Endodermal cell (in vitro differentiated cells): ENCODE results near the gene GCK. TPM values are rescaled to one million over a fixed set of nuclear protein-coding genes. Genes with fewer than 3 reads are reported as not detected.

Experiments used
- DNase-seq: peaks from one replicate; pipeline ENCODE4 v3.0.0-alpha.2; 2017
- H3K27ac ChIP-seq: 2 replicates; pipeline ENCODE4 v1.5.1; 2013; ENCODE audit warnings: mild to moderate bottlenecking, low read depth, low read length, moderate library complexity
- H3K27me3 ChIP-seq: 2 replicates; pipeline ENCODE4 v1.6.1; 2013; ENCODE audit warnings: mild to moderate bottlenecking, low read length, moderate library complexity; ENCODE audit not compliant: insufficient read depth, control insufficient read depth, poor library complexity, severe bottlenecking
- H3K36me3 ChIP-seq: 2 replicates; pipeline ENCODE4 v1.7.0; 2013; ENCODE audit warnings: mild to moderate bottlenecking, low read length, moderate library complexity; ENCODE audit not compliant: control insufficient read depth, insufficient read depth
- H3K4me1 ChIP-seq: one replicate; pipeline ENCODE4 v1.7.0; 2013; ENCODE audit warnings: low read length; ENCODE audit not compliant: control insufficient read depth, insufficient read depth
- H3K4me3 ChIP-seq: 2 replicates; pipeline ENCODE4 v1.5.1; 2013; ENCODE audit warnings: mild to moderate bottlenecking, low read length, moderate library complexity
- H3K9ac ChIP-seq: 2 replicates; pipeline ENCODE4 v1.6.1; 2013; ENCODE audit warnings: mild to moderate bottlenecking, low read length, moderate library complexity; ENCODE audit not compliant: poor library complexity, severe bottlenecking; ENCODE audit errors: extremely low read depth
- H3K9me3 ChIP-seq: 2 replicates; pipeline ENCODE4 v1.6.1; 2013; ENCODE audit warnings: mild to moderate bottlenecking, low read length, moderate library complexity; ENCODE audit not compliant: control insufficient read depth
- H3K27ac Mint-ChIP-seq: 2 replicates; pipeline ENCODE4 v1.8.0; 2020; ENCODE audit warnings: mixed read lengths
- H3K27me3 Mint-ChIP-seq: 2 replicates; pipeline ENCODE4 v1.8.0; 2021; ENCODE audit warnings: mild to moderate bottlenecking, mixed read lengths; ENCODE audit not compliant: insufficient read depth
- H3K36me3 Mint-ChIP-seq: 2 replicates; pipeline ENCODE4 v1.8.0; 2020; ENCODE audit warnings: low read depth, mixed read lengths
- H3K4me1 Mint-ChIP-seq: 2 replicates; pipeline ENCODE4 v1.8.0; 2020; ENCODE audit warnings: mixed read lengths
- H3K4me3 Mint-ChIP-seq: 2 replicates; pipeline ENCODE4 v1.8.0; 2020; ENCODE audit warnings: mild to moderate bottlenecking, moderate library complexity, mixed read lengths
- H3K9me3 Mint-ChIP-seq: 2 replicates; pipeline ENCODE4 v1.8.0; 2020; ENCODE audit warnings: mild to moderate bottlenecking, mixed read lengths
- WGBS, 2 experiments: methylation state at CpG; one replicate each; pipeline versions ENCODE4 v1.1.5 to v1.1.7; 2013; ENCODE audit warnings: missing lambda C conversion rate in 2 of 2, mixed read lengths in 1 of 2; ENCODE audit not compliant: insufficient coverage in 1 of 2, insufficient read length in 1 of 2; 5-methylcytosine and 5-hydroxymethylcytosine counted together
- total RNA-seq, 2 donors: library from RNA; stranded (reverse); fragmentation: NEBNext Ultra II Directional in 1 of 2; extraction: Animal tissue kit (Norgen Biotek cat#: 25700) in 1 of 2; gene quantifications; 2 replicates in 1 of 2; 3 replicates in 1 of 2; pipeline ENCODE4 v1.2.1, GENCODE V29; 2021
- TF ChIP-seq, protein P1 (sequence below): fragments of 200-600 bp; sonication (generic); conservative IDR thresholded peaks from 2 replicates; pipeline ENCODE4 v1.5.0; 2021; ENCODE audit warnings: antibody characterized with exemption, mild to moderate bottlenecking

Gene GCK
- total RNA-seq, 2 donors from 2014 or later = 0.29 to 0.48 TPM

- WGBS, 2 experiments = 86 to 87% methylated on average over 5 to 10 of the region's 10 CpGs
- no peak overlapping the region for H3K4me3 ChIP-seq
- no peak overlapping the region for H3K9ac ChIP-seq
- Mint-ChIP-seq H3K27ac (peak overlapping the region; percentile 11), H3K9me3 (no peaks in the 10 kb centered on the region), H3K27me3 (no peaks in the 10 kb centered on the region), H3K36me3 (no peaks in the 10 kb centered on the region), H3K4me3 (no peak overlapping the region), H3K4me1 (no peaks in the 10 kb centered on the region)
- no peaks in the 10 kb centered on the region for H3K27me3 ChIP-seq
- H3K4me1 ChIP-seq = no peaks in the 10 kb centered on the region
- no peaks in the 10 kb centered on the region for H3K9me3 ChIP-seq
- TF ChIP-seq, protein P1, sequence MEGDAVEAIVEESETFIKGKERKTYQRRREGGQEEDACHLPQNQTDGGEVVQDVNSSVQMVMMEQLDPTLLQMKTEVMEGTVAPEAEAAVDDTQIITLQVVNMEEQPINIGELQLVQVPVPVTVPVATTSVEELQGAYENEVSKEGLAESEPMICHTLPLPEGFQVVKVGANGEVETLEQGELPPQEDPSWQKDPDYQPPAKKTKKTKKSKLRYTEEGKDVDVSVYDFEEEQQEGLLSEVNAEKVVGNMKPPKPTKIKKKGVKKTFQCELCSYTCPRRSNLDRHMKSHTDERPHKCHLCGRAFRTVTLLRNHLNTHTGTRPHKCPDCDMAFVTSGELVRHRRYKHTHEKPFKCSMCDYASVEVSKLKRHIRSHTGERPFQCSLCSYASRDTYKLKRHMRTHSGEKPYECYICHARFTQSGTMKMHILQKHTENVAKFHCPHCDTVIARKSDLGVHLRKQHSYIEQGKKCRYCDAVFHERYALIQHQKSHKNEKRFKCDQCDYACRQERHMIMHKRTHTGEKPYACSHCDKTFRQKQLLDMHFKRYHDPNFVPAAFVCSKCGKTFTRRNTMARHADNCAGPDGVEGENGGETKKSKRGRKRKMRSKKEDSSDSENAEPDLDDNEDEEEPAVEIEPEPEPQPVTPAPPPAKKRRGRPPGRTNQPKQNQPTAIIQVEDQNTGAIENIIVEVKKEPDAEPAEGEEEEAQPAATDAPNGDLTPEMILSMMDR = no peak
- no peak overlapping the region for H3K27ac ChIP-seq
- no peaks in the 10 kb centered on the region for H3K36me3 ChIP-seq
- DNase-seq = peak; percentile 37
Observed at GRCh38 chr7:44158096-44158872, 31.0 kb downstream of the GCK start.

GRCh38 chr7:44157116-44158080 is 31.8 kb downstream of the GCK start:
- no peaks in the 10 kb centered on the region for H3K9me3 Mint-ChIP-seq
- no peaks in the 10 kb centered on the region for H3K36me3 Mint-ChIP-seq
- H3K4me3 ChIP-seq = no peak overlapping the region
- H3K9me3 ChIP-seq = no peaks in the 10 kb centered on the region
- DNase-seq = peak; percentile 57
- H3K27ac Mint-ChIP-seq = peak overlapping the region; percentile 11
- no peak overlapping the region for H3K9ac ChIP-seq
- no peaks in the 10 kb centered on the region for H3K36me3 ChIP-seq
- H3K4me3 Mint-ChIP-seq = no peak overlapping the region
- H3K27me3 ChIP-seq = no peaks in the 10 kb centered on the region
- H3K4me1 ChIP-seq = no peaks in the 10 kb centered on the region
- H3K27me3 Mint-ChIP-seq = no peaks in the 10 kb centered on the region
- H3K4me1 Mint-ChIP-seq = no peaks in the 10 kb centered on the region
- TF ChIP-seq, protein P1 = no peak
- 82 to 83% methylated on average over 7 to 15 of the region's 15 CpGs for WGBS, 2 experiments
- H3K27ac ChIP-seq = no peak overlapping the region

DNA sequence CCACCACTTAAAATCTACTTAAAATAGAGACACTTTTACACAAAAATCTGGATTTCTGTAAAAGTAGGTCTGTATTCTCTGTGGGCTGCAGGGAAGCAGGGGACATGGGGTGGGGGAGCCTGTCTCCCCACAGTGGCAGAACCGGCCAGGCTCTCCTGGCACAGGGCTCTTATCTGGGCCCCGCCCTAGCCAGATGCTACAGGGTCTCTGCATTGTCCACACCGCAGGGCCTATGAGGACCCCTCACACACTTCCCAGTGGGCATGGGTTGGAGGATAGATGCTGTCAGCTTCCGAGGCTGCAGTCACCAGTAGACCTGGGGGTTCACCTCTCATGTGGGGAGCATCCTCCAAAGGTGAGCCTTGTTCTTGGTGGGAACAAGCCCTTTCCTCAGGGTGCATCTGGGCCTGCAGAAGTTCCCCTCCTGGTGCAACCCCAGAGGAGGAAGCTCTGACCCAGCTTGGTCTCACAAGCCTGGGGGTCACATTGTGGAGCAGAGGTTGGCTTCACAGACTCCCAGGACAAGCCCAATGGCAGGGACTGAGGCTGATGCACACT is 32.7 kb downstream of the GCK start:
- Mint-ChIP-seq H3K36me3 (no peaks in the 10 kb centered on the region), H3K9me3 (no peaks in the 10 kb centered on the region), H3K4me1 (no peaks in the 10 kb centered on the region), H3K27ac (no peak overlapping the region), H3K27me3 (no peaks in the 10 kb centered on the region), H3K4me3 (no peak overlapping the region)
- Histone ChIP-seq H3K4me1 (no peaks in the 10 kb centered on the region), H3K9me3 (no peaks in the 10 kb centered on the region), H3K27me3 (no peaks in the 10 kb centered on the region), H3K27ac (no peak overlapping the region), H3K9ac (no peak overlapping the region), H3K4me3 (no peak overlapping the region), H3K36me3 (no peaks in the 10 kb centered on the region)
- 93 to 94% methylated on average over 2 to 4 of the region's 4 CpGs for WGBS, 2 experiments
- TF ChIP-seq, protein P1 = no peak
- peak; percentile 29 for DNase-seq
